IMR-90 (cell line): ENCODE data around the gene C12orf56.
"Not testable (repeated sequence)": the region's sequence is repeated elsewhere in the genome, so short reads cannot be mapped to it uniquely, and the experiment has no call there.

Experiments used
- CEBPB ChIP-seq: IDR thresholded peaks from 2 replicates; pipeline ENCODE4 v1.6.1; 2012; ENCODE audit warnings: low read depth, low read length, improper control_type of control experiment
- MAFK ChIP-seq: IDR thresholded peaks from 2 replicates; pipeline ENCODE4 v1.6.1; 2012; ENCODE audit warnings: low read depth, low read length, improper control_type of control experiment
- MAZ ChIP-seq: IDR thresholded peaks from 2 replicates; pipeline ENCODE4 v1.6.1; 2012; ENCODE audit warnings: low read depth, mild to moderate bottlenecking, low read length, improper control_type of control experiment, moderate library complexity, borderline replicate concordance
- MXI1 ChIP-seq: IDR thresholded peaks from 2 replicates; pipeline ENCODE4 v1.6.1; 2012; ENCODE audit warnings: low read depth, mild to moderate bottlenecking, low read length, moderate library complexity, borderline replicate concordance
- NFE2L2 ChIP-seq: fragments of 150-350 bp; IDR thresholded peaks from 2 replicates; pipeline ENCODE4 v1.6.1; 2016; ENCODE audit warnings: low read depth, mild to moderate bottlenecking, low read length
- POLR2A ChIP-seq: IDR thresholded peaks from 2 replicates; pipeline ENCODE4 v1.6.1; 2012; ENCODE audit warnings: mild to moderate bottlenecking, low read depth, low read length
- RAD21 ChIP-seq: IDR thresholded peaks from 2 replicates; pipeline ENCODE4 v1.6.1; 2012; ENCODE audit warnings: low read length, improper control_type of control experiment
- RCOR1 ChIP-seq: IDR thresholded peaks from 2 replicates; pipeline ENCODE4 v1.6.1; 2012; ENCODE audit warnings: mild to moderate bottlenecking, low read length, improper control_type of control experiment; ENCODE audit not compliant: insufficient replicate concordance
- RFX5 ChIP-seq: IDR thresholded peaks from 2 replicates; pipeline ENCODE4 v1.8.0; 2012; ENCODE audit warnings: low read depth, mild to moderate bottlenecking, low read length, moderate library complexity
- SMC3 ChIP-seq: fragments of 150-350 bp; IDR thresholded peaks from 2 replicates; pipeline ENCODE4 v1.6.1; 2016; ENCODE audit warnings: low read depth, mild to moderate bottlenecking, antibody characterized with exemption, low read length, moderate library complexity
- TF ChIP-seq, protein P1 (sequence below): conservative IDR thresholded peaks from 2 replicates; pipeline ENCODE4 v1.5.1; 2012; ENCODE audit warnings: mild to moderate bottlenecking, low read depth, low read length, improper control_type of control experiment
- TF ChIP-seq, protein P2 (sequence below): fragments of 150-350 bp; IDR thresholded peaks from 2 replicates; pipeline ENCODE4 v1.6.1; 2017; ENCODE audit warnings: mild to moderate bottlenecking, antibody characterized with exemption, low read length, low read depth
- TF ChIP-seq, protein P3 (sequence below): fragments of 150-350 bp; IDR thresholded peaks from 2 replicates; pipeline ENCODE4 v1.6.1; 2016; ENCODE audit warnings: low read depth, mild to moderate bottlenecking, low read length, moderate library complexity, borderline replicate concordance

- TF ChIP-seq SMC3, POLR2A, RFX5, MAFK, NFE2L2, RAD21, MAZ, CEBPB, MXI1, RCOR1: not testable (repeated sequence)
- TF ChIP-seq, protein P1, sequence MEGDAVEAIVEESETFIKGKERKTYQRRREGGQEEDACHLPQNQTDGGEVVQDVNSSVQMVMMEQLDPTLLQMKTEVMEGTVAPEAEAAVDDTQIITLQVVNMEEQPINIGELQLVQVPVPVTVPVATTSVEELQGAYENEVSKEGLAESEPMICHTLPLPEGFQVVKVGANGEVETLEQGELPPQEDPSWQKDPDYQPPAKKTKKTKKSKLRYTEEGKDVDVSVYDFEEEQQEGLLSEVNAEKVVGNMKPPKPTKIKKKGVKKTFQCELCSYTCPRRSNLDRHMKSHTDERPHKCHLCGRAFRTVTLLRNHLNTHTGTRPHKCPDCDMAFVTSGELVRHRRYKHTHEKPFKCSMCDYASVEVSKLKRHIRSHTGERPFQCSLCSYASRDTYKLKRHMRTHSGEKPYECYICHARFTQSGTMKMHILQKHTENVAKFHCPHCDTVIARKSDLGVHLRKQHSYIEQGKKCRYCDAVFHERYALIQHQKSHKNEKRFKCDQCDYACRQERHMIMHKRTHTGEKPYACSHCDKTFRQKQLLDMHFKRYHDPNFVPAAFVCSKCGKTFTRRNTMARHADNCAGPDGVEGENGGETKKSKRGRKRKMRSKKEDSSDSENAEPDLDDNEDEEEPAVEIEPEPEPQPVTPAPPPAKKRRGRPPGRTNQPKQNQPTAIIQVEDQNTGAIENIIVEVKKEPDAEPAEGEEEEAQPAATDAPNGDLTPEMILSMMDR, result not testable (repeated sequence)
- TF ChIP-seq, protein P2, sequence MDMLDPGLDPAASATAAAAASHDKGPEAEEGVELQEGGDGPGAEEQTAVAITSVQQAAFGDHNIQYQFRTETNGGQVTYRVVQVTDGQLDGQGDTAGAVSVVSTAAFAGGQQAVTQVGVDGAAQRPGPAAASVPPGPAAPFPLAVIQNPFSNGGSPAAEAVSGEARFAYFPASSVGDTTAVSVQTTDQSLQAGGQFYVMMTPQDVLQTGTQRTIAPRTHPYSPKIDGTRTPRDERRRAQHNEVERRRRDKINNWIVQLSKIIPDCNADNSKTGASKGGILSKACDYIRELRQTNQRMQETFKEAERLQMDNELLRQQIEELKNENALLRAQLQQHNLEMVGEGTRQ, result not testable (repeated sequence)
- TF ChIP-seq, protein P3, sequence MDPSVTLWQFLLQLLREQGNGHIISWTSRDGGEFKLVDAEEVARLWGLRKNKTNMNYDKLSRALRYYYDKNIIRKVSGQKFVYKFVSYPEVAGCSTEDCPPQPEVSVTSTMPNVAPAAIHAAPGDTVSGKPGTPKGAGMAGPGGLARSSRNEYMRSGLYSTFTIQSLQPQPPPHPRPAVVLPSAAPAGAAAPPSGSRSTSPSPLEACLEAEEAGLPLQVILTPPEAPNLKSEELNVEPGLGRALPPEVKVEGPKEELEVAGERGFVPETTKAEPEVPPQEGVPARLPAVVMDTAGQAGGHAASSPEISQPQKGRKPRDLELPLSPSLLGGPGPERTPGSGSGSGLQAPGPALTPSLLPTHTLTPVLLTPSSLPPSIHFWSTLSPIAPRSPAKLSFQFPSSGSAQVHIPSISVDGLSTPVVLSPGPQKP, result not testable (repeated sequence)
Observed at GRCh38 chr12:64340546-64340945, 50.0 kb downstream of the C12orf56 start.
